Hematopoietic multipotent progenitor cell treated with erythropoietin and hydrocortisone succinate and interleukin-3 and kit ligand, for 15 days (in vitro differentiated cells): Measurements from ENCODE around the gene CTRL.
"Not testable (repeated sequence)": the region's sequence is repeated elsewhere in the genome, so short reads cannot be mapped to it uniquely, and the experiment has no call there.

Experiments used
- DNase-seq: peaks from one replicate; pipeline ENCODE4 v3.0.0-alpha.2; 2015; ENCODE audit warnings: low spot score

Gene CTRL

DNA sequence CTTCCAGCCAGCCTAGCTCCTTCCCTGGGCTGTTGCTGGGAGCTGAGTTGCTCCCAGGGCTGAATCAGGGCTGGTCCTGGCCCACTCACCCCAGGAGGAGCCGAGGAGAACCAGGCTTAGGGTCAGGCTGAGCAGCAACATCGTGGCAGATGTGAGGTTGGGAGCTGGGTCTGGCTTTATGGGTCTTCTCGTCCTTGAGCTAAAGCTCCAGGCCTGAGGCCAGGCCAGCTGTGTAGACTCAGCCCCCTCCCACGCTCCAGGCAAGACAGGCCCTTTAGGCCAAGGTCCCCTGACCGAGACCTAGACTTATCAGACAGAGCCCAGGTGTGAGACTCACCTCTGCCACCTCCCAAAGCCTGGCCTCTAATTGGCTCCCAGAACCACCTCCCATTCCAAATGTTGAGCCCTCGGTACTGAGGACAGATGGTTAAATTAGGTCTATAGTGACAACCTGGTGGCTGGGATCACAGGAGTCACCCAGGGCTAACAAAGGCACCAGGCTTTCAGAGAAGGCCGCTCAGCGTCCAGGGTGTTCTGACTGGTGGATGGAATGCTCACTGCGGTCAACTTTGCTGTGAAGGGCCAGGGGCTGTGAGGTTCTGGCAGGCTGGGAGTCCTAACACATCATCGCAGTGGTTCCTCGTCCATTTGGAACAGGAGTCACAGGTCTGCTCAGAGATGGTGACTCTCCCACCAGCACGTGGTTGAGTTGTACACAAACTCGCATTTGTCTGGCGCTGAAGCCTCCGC is at the start of gene CTRL:
TSS of gene CTRL (minus strand) at position 151 of the 750 bp plus-strand sequence. CDS start at position 141, 10 bp downstream.
- DNase-seq: no peak

DNA sequence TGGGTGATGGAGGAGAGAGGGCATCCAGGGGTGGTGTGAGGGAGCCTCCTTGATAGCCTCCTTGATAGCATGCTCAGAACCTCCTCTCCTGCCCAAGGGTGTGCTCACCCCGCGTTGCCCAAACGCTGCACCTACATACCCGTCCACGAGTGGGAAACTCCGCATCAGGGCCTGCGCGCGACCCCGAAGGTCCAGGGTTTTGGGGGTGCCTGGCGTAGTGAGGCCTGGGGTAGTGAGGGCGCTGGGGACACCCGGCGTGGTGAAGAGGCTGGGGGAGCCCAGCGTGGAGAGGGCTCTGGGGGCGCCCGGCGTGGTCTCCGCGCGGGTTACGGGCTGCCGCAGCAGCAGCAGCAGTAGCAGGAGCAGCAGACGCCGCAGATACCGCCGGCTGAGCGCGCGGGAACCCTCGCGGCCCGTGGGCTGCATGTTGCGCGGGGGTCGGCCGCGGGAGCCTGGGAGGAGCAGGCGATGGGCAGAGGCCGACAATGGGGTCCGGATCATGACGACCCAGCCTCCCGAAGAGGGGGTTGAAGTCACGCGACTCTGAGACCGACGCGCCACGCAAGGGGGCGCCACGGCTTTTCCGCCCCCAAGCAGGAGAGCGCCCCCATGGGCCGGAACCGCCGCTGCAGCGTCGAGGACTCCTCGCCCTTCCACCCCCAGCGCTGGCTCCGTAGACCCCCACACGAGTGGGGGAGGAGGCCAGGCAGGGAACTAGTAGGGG is 48.5 kb upstream of the CTRL start, which contains the start of gene DPEP3:
TSS of gene DPEP3 (minus strand) at position 545 of the 724 bp plus-strand sequence. CDS start at position 426, 119 bp downstream.
- DNase-seq: no peak

DNA sequence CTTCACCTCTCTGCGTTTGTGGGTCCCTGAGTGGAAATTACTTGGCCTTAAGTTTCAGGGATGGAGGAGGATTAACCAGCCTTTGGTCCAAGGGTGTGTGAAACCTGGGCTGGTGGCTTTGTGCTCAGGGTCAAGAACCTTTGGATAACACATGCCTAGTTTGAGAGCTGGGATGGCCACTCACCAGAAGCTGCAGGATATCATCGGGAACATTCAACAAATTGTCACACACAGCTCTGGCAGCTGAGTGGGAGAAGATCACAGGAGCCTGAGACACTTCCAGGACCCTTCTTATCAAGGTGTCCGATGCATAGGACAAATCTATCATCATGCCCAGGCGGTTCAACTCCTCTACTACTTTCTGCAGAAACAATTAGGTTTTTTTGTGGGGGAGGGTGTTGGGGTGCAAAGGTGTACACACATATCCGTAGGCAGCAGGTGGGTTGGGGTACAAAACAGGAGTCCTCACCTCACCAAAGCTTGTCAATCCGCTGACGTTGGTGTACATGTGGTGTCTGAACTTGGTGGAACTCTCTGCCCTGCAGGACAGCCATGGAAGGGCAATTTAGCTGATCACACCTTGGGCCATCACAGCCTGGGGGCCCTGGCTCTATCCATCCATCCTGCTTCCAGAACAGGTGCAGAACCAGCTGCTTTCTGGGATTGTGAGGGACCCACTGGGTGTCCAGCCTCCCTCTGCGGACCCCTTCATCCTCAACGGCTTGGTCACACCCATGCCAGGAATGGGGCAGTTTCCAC is 46.0 kb upstream of the CTRL start:
- no peak for DNase-seq

DNA sequence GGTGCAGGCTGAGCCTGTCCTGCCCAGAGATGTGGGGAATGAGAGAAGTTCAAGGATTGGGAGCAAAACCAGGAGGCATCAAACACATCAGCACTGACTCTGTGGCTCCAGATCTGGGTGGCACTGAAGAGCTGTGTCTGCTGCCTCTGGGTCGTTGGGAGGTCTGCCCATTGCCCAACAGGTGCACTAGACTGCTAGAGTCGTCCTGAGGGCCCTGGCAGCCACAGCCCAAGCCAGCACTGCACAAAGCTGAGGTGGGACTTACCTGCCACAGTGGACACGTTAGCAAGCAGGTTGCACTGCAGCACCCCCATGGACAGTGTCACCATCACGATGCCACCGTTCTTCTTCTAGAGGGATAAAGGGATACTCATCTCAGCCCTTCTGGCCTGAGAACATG is 45.3 kb upstream of the CTRL start:
- no peak for DNase-seq

DNA sequence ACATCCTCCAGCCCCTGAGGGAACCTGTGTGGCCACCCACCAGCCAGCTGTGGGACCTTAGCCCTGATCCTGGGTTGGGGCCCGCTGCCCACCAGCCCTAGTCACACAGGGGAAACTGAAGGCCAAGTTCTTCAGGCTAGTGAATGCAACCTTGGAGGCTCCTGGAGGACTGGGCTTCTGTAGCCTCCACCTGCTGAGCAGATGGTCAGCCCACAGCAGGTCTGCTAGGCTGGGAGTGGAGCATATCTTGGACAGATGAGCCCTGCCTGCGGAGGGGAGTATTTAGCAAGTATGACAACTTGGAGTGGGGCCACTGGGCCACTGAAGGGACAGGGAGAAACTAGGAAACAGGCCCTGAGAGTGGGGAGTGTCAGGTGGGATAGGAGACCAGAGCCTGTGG is 44.5 kb upstream of the CTRL start:
- no peak for DNase-seq

DNA sequence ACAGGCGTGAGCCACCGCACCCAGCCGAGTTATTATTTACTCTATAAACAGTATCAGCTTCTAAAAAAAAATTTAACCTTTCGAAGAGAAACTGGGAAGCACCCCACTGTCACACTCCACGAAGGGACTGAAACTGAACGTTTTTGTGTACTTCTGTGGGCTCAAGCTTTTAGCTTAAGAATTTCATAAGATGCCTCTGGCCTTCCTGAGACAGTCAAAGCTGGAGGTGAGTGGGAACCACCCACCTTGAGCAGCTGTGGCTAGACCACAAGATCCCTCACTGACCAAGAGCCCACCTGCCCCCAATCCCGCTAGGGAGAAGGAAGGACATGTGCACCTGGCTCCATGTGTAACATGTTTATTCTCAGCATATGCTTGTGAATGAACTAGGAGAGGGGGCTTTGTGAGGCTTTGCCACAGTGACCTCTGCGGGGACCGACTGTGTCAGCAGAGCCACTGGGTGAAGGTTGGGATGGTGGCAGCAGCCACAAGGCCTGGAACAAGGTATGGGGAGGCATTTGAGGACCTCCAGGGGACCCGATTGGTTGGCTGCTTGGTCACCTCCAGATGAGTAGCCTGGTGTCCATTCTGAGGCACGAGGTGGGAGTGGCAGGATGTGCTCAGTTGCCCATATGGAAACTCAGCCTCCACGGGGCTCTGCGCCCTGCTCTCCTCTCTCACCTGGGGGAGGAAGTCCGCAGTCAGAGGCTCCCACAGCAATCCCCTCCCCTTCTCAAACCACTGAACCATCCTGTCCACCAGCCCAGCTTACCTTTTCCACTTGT is 43.9 kb upstream of the CTRL start:
- no peak for DNase-seq

DNA sequence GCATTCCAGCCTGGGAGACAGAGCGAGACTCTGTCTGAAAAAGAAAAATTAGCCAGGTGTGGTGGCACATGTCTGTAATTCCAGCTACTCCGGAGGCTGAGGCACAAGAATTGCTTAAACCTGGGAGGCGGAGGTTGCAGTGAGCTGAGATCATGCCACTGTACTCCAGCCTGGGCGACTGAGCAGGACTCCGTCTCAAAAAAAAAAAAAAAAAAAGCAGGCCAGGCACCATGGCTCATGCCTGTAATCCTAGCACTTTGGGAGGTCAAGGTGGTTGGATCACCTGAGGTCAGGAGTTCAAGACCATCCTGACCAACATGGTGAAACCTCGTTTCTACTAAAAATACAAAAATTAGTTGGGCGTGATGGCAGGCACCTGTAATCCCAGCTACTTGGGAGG is 40.6 kb upstream of the CTRL start:
- not testable (repeated sequence) for DNase-seq

DNA sequence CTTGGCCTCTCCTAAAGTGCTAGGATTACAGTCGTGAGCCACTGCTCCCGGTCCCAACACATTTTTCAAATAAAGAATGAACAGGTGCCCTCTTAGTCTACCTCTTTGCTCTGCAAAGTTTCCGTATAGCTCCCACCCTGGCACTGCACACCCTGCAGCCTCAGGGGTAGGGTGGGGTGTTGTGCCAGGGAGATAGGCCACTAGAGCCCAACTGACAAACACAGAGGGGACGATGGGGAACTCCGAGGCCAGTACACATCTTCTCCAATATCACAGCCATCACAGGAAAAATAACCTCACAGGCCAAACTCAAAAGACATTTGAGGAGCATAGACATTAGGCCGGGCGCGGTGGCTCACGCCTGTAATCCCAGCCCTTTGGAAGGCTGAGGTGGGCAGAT is 39.4 kb upstream of the CTRL start:
- no peak for DNase-seq

DNA sequence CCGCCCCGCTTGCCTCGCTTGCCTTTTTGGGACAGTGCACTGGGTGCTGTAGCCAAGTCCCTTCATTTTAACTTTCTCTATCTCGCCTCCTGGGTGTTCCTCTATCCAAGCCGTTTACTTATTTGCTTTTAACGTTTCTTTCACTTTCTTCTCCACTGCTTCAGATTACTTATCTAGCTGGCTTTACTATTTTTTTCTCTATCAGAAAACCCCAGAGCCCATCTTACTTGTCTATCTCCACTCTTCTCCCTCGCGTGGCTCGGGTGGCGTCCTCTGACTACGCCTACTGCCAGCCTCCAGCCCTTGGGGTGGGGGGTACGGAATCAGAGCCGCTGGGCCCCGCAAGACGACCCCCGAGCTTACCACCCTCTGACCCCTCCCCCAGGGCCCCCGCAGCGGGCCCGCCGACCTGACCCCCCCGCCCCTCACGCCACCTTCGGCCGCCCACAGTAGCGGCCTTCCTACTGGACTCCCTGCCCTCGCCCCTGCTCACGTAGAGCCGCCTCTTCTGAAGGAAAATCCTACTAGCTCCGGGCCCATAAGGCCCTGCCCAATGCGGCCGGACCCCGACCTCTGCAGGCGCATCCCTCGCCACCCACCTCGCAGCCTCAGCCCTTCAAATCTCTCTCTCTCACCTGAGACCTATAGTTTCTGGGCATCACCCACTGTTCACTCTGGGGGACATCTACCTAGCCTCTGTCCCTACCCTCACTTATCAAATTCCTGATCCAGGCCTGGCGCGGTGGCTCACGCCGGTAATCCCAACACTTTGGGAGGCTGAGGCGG is 37.8 kb upstream of the CTRL start:
- peak; percentile 48 for DNase-seq

DNA sequence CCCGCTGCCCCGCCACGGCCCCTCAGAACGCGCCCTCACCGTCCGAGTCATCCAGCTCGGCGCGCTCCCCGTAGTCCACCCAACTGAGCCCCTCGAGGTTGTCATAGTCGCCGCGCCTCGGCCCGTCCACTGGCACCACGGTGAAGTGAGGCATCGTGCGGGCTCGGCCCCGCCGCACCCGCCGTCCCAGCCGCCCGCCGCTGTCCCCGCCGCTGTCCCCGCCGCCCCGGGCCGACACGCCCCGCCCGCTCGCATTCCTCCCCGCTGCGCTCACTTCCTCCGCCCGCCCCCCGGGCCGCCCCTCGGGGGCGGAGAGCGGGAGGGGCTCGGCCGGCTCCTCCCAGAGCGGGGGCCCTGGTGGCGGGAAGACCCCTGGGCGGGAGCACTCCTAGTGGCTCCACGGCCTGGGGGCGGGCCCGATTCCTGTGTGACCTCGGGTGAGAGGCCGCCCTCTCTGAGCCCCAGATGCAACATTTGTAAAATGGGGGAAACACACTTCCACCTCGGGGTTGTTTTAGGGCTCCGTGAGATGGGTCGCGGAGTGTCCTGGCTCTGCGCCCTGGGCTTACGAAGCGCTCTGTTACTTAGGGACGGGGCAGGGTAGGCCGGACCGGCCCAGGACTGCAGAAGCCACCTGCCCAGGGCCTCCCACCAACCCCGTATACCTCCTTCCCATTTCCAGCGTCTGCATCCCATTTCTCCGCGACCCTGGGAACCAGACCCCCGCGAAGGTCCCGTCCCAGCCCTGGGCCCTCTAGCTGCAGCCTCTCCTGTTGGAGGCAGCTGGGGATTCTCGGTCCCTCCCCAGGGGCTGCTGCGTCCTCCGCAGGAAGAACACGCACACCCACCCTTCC is 37.0 kb upstream of the CTRL start, which contains the start of gene SLC12A4:
TSS of gene SLC12A4 (minus strand) at position 238 of the 854 bp plus-strand sequence. CDS start at position 154, 84 bp downstream.
- DNase-seq: peak; percentile 62

DNA sequence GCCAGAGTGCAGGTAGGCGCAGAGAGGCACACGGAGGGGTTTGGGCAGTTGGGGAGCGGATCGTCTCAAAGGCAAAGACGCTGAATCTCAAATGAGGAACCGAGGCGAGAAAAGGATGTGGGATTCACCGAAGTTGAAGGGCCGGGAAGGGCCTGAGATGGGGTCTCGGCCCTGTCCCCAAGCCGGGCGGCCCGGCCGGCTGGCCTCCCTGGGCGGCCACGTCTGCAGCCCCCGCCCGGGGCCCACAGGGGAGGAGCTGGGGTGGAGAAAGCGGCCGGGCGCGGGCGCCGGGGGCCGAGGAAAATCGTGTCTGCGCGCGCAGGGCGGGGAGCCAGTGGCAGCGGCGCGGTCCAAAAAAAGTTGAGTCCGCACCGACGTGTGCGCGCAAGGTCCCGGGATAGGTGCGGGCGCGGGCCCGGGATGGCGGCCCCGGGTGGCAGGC is 36.3 kb upstream of the CTRL start:
- peak; percentile 41 for DNase-seq

DNA sequence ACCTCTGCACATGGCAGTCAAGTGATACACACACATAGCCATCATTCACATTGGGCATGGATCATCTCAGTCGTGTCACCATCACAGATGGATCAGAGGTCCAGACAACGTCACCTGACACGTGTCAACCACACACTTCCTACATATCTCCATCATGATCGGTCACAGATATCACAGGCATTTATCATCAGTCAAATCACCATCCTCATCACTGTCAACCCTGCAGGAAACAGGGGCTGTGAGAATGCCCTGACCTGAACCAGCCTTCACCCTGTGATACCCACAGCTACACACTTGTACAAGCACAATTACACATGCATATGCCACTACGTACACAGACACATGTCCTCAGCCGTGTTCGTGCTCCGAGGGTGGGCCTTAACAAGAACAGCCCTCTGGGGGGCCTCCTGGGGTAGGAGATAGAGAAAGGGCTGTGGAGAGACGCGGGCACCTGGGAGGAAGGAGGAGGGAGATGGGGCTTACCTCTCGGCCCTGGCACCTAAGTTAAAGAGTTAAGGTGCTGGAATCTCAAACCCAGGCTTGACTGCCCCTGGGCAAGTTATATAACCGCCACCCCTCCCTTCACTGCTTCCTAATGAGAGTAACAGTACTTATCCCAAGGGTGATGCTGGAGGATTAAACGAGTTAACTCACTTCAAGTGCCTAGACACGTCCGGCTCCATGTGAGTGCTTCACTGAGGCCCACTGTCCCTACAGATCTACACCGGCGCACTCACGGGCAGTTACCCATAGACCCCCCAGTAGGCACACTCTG is 35.7 kb upstream of the CTRL start:
- DNase-seq: peak; percentile 12

DNA sequence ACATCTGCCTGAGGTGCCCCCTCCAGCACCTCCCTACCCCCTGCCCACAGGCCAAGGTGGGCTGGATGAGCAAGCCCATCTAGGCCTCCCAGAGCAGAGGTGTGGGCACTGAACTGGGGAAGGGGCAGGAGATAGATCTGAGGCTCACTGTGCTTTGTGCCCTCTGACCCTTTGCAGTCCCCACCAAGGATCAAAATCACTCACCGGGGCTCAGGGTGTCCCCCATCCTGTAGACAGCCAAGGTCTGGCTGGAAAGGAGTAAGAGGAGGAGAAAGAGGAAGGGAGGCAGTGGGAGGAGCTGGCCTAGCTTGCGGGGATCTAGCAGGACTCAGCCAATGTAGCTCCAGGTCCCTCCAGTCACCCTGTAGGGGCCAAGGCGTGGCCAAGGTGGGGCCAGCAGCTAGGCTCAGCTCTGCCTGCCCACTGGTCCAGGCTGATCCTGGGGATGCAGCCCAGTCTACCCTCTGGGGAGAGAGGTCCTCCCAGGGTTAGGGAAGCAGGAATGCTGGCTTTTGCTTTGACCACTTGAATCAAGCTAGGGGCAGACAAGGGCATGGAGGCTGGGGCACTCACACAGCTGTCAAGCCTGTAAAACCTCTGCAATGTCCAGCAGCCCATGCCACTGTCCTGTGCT is 35.0 kb upstream of the CTRL start:
- DNase-seq: peak; percentile 15

DNA sequence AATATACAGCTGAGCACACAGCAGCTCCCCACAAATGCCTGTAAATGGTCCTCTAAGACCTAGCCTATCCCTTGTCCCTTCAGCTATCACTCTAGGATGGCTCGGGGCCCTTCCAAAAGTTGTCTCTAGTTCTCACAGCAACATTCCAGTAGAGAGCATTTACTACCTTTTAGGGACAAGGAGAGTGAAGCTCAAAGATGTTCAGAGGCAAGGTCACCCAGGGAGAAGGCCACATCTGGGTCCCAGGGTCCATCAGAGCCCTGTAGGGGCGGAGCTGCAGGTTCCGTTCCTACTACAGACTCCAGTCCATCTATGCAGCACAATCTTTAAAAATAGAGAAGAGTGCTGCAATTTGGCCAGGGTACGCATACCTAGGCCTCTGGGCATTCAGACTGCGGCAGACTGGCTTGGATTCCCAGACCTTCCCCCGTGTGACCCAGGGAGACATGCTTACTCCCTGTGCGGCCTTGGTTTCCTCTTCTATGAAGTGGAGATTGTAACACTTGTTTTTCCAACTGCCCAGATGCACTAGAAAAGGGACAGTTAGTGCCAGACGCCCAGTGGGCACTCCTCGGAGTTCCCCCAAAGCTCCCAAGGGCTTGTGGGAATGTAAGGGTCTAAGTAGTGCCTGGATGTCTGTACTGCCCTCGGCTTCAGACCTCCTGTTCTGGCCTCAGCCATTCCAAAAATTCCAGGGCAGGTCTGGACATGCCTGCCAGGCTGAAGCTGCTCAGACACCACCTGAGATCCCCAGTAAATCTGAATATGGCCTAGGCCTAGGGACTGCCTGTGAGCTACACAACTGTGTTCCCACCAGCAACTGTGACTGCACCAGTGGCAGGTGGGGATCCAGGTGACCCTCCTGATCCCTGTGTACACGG is 34.2 kb upstream of the CTRL start:
- DNase-seq: no peak

DNA sequence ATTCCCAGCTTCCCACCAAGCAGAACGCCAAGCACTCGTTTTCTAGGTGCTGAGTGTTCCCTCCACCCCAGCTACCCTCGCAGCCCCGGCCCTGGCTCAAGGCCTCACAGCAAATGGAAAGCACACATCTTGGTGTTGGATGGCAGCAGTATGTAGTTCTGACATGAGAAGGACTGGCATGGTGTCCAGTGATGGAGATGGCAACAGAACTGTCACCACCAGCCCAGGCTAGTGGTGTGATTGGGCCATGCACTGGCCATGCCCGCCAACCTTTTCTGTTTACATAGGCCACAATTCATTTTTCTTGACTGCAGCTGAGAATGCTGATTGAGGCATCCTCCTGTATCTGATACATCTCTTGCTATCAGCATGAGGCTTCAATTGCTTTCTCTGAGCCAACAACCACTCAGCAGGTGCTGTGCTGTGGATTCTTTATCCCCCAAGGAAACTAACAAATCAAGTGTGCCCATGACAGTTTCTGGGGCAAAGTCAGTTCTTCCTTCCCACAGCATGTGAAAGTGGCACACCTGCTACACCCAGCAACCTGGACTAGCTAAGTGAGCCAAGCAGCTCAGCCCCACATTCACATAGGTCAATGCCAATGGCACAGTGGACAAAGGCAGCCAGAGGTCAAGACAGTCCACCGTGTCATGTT is 32.9 kb upstream of the CTRL start:
- DNase-seq: no peak

DNA sequence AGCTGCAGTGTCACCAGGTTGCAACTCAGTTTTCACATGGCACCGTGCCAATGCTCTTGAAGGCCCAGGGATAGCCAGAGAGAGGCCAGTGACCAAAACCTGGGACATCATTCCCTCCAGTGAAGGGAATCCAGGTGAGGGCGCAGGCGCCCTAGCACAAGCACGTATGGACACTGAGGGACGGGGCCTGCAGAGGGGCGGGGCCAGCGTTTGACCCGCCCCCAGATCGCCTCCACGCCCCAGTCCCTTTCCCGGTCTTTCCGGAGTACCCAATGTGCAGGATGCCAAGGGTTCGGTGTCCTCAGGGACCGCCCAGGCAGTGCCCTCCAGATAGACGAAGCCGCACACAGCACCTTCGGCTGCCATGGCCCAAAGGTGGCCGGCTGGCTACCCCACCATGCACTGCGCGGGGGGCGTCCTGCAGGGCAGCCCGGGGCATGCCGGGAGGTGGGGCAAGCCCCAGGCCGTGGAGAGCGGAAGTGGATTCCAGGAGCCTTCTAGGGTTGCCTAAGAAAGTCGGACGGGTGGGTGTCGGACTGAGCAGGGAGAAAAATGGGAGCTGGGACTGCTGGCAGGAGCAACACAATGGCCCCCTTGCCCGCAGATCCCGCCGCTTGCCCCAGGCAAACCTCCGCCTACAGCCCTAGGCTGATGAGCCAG is 32.1 kb upstream of the CTRL start:
- DNase-seq: no peak

DNA sequence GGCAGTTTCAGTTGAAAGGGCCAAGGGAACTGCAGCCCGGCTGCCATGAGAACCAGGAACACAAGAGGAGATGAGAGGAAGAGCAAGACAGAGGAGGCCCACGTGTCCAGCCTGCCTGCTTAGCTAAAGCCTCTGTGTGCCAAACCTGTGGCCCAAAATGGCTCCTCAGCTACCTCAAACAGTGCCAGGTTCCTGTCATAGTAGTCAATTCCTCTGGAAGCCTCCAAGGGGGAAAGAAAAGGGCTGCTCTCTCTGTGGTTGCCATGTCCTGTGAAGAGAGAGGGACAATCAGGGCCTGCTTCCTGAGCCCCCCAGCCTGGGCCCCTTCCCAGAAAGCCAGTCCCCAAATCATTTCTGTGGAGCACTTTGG is 31.6 kb upstream of the CTRL start:
- DNase-seq: no peak
